H9 (cell line): ENCODE data around the gene PKD2L2. TPM values are rescaled to one million over a fixed set of nuclear protein-coding genes. Genes with fewer than 3 reads are reported as not detected.

Experiments used
- DNase-seq: peaks from one replicate; pipeline ENCODE4 v3.0.0-alpha.2; 2017
- H2AFZ ChIP-seq: one replicate; pipeline ENCODE4 v1.6.1; 2013; ENCODE audit warnings: mild to moderate bottlenecking, low read length, control low read depth, moderate library complexity
- H2AK5ac ChIP-seq: 2 replicates; pipeline ENCODE4 v1.6.1; 2013; ENCODE audit warnings: low read length, control low read depth, mixed read lengths; ENCODE audit not compliant: insufficient read length
- H2BK120ac ChIP-seq: one replicate; pipeline ENCODE4 v1.6.1; 2013; ENCODE audit warnings: low read depth, mild to moderate bottlenecking, low read length, control low read depth, inconsistent platforms; ENCODE audit not compliant: poor library complexity, severe bottlenecking
- H2BK12ac ChIP-seq: 2 replicates; pipeline ENCODE4 v1.6.1; 2013; ENCODE audit warnings: low read length, control low read depth, mixed read lengths, low read depth; ENCODE audit not compliant: insufficient read length
- H2BK15ac ChIP-seq: 2 replicates; pipeline ENCODE4 v1.6.1; 2013; ENCODE audit warnings: low read depth, low read length, control low read depth
- H2BK20ac ChIP-seq: one replicate; pipeline ENCODE4 v1.6.1; 2013; ENCODE audit warnings: low read depth, mild to moderate bottlenecking, low read length, control low read depth, inconsistent platforms; ENCODE audit not compliant: poor library complexity, severe bottlenecking
- H2BK5ac ChIP-seq: 2 replicates; pipeline ENCODE4 v1.6.1; 2013; ENCODE audit warnings: low read length, control low read depth, mixed read lengths; ENCODE audit not compliant: insufficient read length
- H3K14ac ChIP-seq: 2 replicates; pipeline ENCODE4 v1.6.1; 2013; ENCODE audit warnings: low read length, control low read depth; ENCODE audit not compliant: insufficient read depth
- H3K18ac ChIP-seq: 2 replicates; pipeline ENCODE4 v1.6.1; 2013; ENCODE audit warnings: low read depth, mild to moderate bottlenecking, mixed read lengths, low read length, control low read depth; ENCODE audit not compliant: insufficient read length
- H3K23ac ChIP-seq: 2 replicates; pipeline ENCODE4 v1.6.1; 2013; ENCODE audit warnings: low read length, control low read depth, mixed read lengths, low read depth; ENCODE audit not compliant: insufficient read length
- H3K23me2 ChIP-seq: 2 replicates; pipeline ENCODE4 v1.6.1; 2013; ENCODE audit warnings: low read depth, mild to moderate bottlenecking, mixed read lengths, low read length, control low read depth; ENCODE audit not compliant: insufficient read length, poor library complexity, severe bottlenecking
- H3K27ac ChIP-seq: 2 replicates; pipeline ENCODE4 v1.5.1; 2013; ENCODE audit warnings: low read length, control low read depth, mixed read lengths, low read depth; ENCODE audit not compliant: insufficient read length
- H3K27me3 ChIP-seq: 2 replicates; pipeline ENCODE4 v1.6.1; 2013; ENCODE audit warnings: low read length, control low read depth, inconsistent platforms; ENCODE audit not compliant: insufficient read depth
- H3K4ac ChIP-seq: 2 replicates; pipeline ENCODE4 v1.6.1; 2013; ENCODE audit warnings: low read depth, mild to moderate bottlenecking, control low read depth, inconsistent platforms, low read length, moderate library complexity
- H3K4me1 ChIP-seq: 2 replicates; pipeline ENCODE4 v1.6.1; 2013; ENCODE audit warnings: low read length, control low read depth, inconsistent platforms; ENCODE audit not compliant: insufficient read depth
- H3K4me2 ChIP-seq: 2 replicates; pipeline ENCODE4 v1.6.1; 2013; ENCODE audit warnings: low read length, control low read depth, mixed read lengths; ENCODE audit not compliant: insufficient read length, insufficient read depth
- H3K56ac ChIP-seq: 2 replicates; pipeline ENCODE4 v1.6.1; 2013; ENCODE audit warnings: low read depth, mild to moderate bottlenecking, mixed read lengths, low read length, control low read depth; ENCODE audit not compliant: insufficient read length
- H3K79me1 ChIP-seq: 2 replicates; pipeline ENCODE4 v1.6.1; 2013; ENCODE audit warnings: low read depth, mild to moderate bottlenecking, moderate library complexity, low read length, control low read depth, inconsistent platforms; ENCODE audit not compliant: insufficient read depth, poor library complexity, severe bottlenecking
- H3K79me2 ChIP-seq: 2 replicates; pipeline ENCODE4 v1.6.1; 2013; ENCODE audit warnings: low read length, control low read depth, inconsistent platforms; ENCODE audit not compliant: insufficient read depth
- H3K9ac ChIP-seq: 2 replicates; pipeline ENCODE4 v1.6.1; 2013; ENCODE audit warnings: low read length, control low read depth, mixed read lengths; ENCODE audit not compliant: insufficient read length; ENCODE audit errors: extremely low read depth
- H3K9me3 ChIP-seq: one replicate; pipeline ENCODE4 v1.6.1; 2013; ENCODE audit warnings: low read depth, low read length, inconsistent platforms; ENCODE audit not compliant: control insufficient read depth
- H3T11ph ChIP-seq: one replicate; pipeline ENCODE4 v1.6.1; 2013; ENCODE audit warnings: mild to moderate bottlenecking, low read length, control low read depth, inconsistent platforms
- H4K20me1 ChIP-seq: one replicate; pipeline ENCODE4 v1.6.1; 2013; ENCODE audit not compliant: control insufficient read depth, insufficient read length, insufficient read depth
- H4K5ac ChIP-seq: 2 replicates; pipeline ENCODE4 v1.6.1; 2013; ENCODE audit warnings: low read depth, mild to moderate bottlenecking, mixed read lengths, low read length, control low read depth; ENCODE audit not compliant: insufficient read length
- H4K8ac ChIP-seq: replicated peaks from 2 replicates; pipeline ENCODE4 v1.6.1; 2013; ENCODE audit warnings: low read length, control low read depth, mixed read lengths, low read depth; ENCODE audit not compliant: insufficient read length
- H4K91ac ChIP-seq: 2 replicates; pipeline ENCODE4 v1.6.1; 2013; ENCODE audit warnings: low read depth, mild to moderate bottlenecking, moderate library complexity, mixed read lengths, low read length, control low read depth; ENCODE audit not compliant: insufficient read length
- H3K27ac Mint-ChIP-seq, 3 experiments: 2 replicates in 2 of 3; 3 replicates in 1 of 3; pipeline ENCODE4 v1.8.0; 2020 to 2021; ENCODE audit warnings: mixed read lengths in 3 of 3, mild to moderate bottlenecking in 1 of 3, moderate library complexity in 1 of 3
- H3K27me3 Mint-ChIP-seq: 2 replicates; pipeline ENCODE4 v1.8.0; 2021; ENCODE audit warnings: low read depth, mild to moderate bottlenecking, moderate library complexity, mixed read lengths
- H3K36me3 Mint-ChIP-seq, 3 experiments: 2 replicates in 2 of 3; 3 replicates in 1 of 3; pipeline ENCODE4 v1.8.0; 2020 to 2021; ENCODE audit warnings: low read depth in 3 of 3, mixed read lengths in 3 of 3; ENCODE audit not compliant: insufficient read depth in 1 of 3
- H3K4me1 Mint-ChIP-seq, 2 experiments: 2 replicates each; pipeline ENCODE4 v1.8.0; 2020; ENCODE audit warnings: mixed read lengths in 2 of 2
- H3K4me3 Mint-ChIP-seq, 2 experiments: 2 replicates in 1 of 2; 3 replicates in 1 of 2; pipeline ENCODE4 v1.8.0; 2020 to 2021; ENCODE audit warnings: mild to moderate bottlenecking in 2 of 2, mixed read lengths in 2 of 2, moderate library complexity in 1 of 2
- H3K9me3 Mint-ChIP-seq, 2 experiments: 2 replicates in 1 of 2; 3 replicates in 1 of 2; pipeline ENCODE4 v1.8.0; 2020; ENCODE audit warnings: mild to moderate bottlenecking in 2 of 2, mixed read lengths in 2 of 2, moderate library complexity in 1 of 2
- CTCF ChIP-seq: fragments of 200-600 bp; sonication (generic); conservative IDR thresholded peaks from 3 replicates; pipeline ENCODE4 v1.8.0; 2021; ENCODE audit warnings: antibody characterized with exemption, mild to moderate bottlenecking
- WGBS: extraction: QIAGEN DNeasy Blood & Tissue Kit; methylation state at CpG from one replicate; pipeline ENCODE4 v1.1.7; 2013; ENCODE audit warnings: missing lambda C conversion rate, low lambda C conversion rate, mixed read lengths; ENCODE audit not compliant: insufficient read length; ENCODE audit errors: extremely low coverage; 5-methylcytosine and 5-hydroxymethylcytosine counted together
- total RNA-seq: library from RNA; stranded (reverse); gene quantifications from 2 replicates; pipeline ENCODE4 v1.2.1, GENCODE V29; 2021

PKD2L2 gene
- total RNA-seq, 1 experiment from 2014 or later: not detected

GRCh38 chr5:137916923-137917322 lies 27.7 kb downstream of the PKD2L2 start:
- no peaks in the 10 kb centered on the region for H3K4me1 Mint-ChIP-seq
- H2BK20ac ChIP-seq: no peak overlapping the region
- H2BK12ac ChIP-seq: no peak overlapping the region
- H4K8ac ChIP-seq: no peak overlapping the region
- H3K4ac ChIP-seq: no peak overlapping the region
- H3T11ph ChIP-seq: no peak overlapping the region
- H3K79me1 ChIP-seq: no peaks in the 10 kb centered on the region
- no peak overlapping the region for H3K4me2 ChIP-seq
- WGBS: no CpG with 5 or more reads among the region's 1 CpG
- H3K27ac ChIP-seq: no peak overlapping the region
- H2BK120ac ChIP-seq: no peak overlapping the region
- no peak overlapping the region for H3K56ac ChIP-seq
- no peak overlapping the region for H2AK5ac ChIP-seq
- H2BK15ac ChIP-seq: no peak overlapping the region
- no peak overlapping the region for H3K4me3 Mint-ChIP-seq
- no peak overlapping the region for H3K23ac ChIP-seq
- no peak overlapping the region for H3K27ac Mint-ChIP-seq
- no peaks in the 10 kb centered on the region for H3K27me3 Mint-ChIP-seq
- TF ChIP-seq CTCF: no peak
- H4K20me1 ChIP-seq: no peaks in the 10 kb centered on the region
- peaks cover 0 to 4% (median 0%) of the 10 kb centered on the region in 3 experiments; a peak in 2 of 7 replicates for H3K36me3 Mint-ChIP-seq
- no peak overlapping the region for H3K14ac ChIP-seq
- H3K9ac ChIP-seq: no peak overlapping the region
- no peak overlapping the region for H2AFZ ChIP-seq
- H3K79me2 ChIP-seq: no peaks in the 10 kb centered on the region; the same call in 1 of the 2 replicates
- H3K23me2 ChIP-seq: no peaks in the 10 kb centered on the region
- H3K4me1 ChIP-seq: no peaks in the 10 kb centered on the region
- no peak overlapping the region for H4K91ac ChIP-seq
- no peaks in the 10 kb centered on the region for H3K27me3 ChIP-seq
- H3K9me3 Mint-ChIP-seq: peaks cover 8% of the 10 kb centered on the region in 2 experiments; a peak in 4 of 5 replicates
- H3K18ac ChIP-seq: no peak overlapping the region
- no peak overlapping the region for H2BK5ac ChIP-seq
- no peaks in the 10 kb centered on the region for H3K9me3 ChIP-seq
- H4K5ac ChIP-seq: no peak overlapping the region
- DNase-seq: no peak
